Ovary (tissue), 9 donors: ENCODE measurements around the gene PAOX. TPM values are rescaled to one million over a fixed set of nuclear protein-coding genes. Genes with fewer than 3 reads are reported as not detected.

ENCODE experiments used
- DNase-seq, 5 donors: peaks; one replicate each; pipeline ENCODE4 v3.0.0-alpha.2; 2019 to 2020
- H3K27ac ChIP-seq, 2 donors: fragments of 200-600 bp; one replicate each; pipeline versions ENCODE4 v1.5.1 to v1.8.0; 2019 to 2022
- H3K27me3 ChIP-seq: fragments of 200-600 bp; one replicate; pipeline ENCODE4 v1.8.0; 2022
- H3K36me3 ChIP-seq: fragments of 200-600 bp; sonication (generic); one replicate; pipeline ENCODE4 v1.5.1; 2019
- H3K4me1 ChIP-seq: one replicate; pipeline ENCODE4 v1.8.1; 2013; ENCODE audit warnings: mild to moderate bottlenecking, moderate library complexity; ENCODE audit not compliant: insufficient read depth
- H3K4me3 ChIP-seq: fragments of 200-600 bp; sonication (generic); one replicate; pipeline ENCODE4 v1.5.1; 2017
- H3K9me3 ChIP-seq, 2 donors: fragments of 200-600 bp in 1 of 2; sonication (generic) in 1 of 2; one replicate each; pipeline versions ENCODE4 v1.5.1 to v1.8.1; 2013 to 2019; ENCODE audit warnings: mild to moderate bottlenecking in 1 of 2, moderate library complexity in 1 of 2
- CTCF ChIP-seq, 3 donors: fragments of 450-650 bp in 2 of 3; fragments of 200-600 bp in 1 of 3; IDR thresholded peaks; one replicate each; pipeline versions ENCODE4 v1.5.1 to v1.8.0; 2016 to 2022; ENCODE audit warnings: antibody characterized with exemption in 3 of 3, mild to moderate bottlenecking in 1 of 3
- EP300 ChIP-seq: sonication (generic); formaldehyde crosslinking; IDR thresholded peaks from one replicate; pipeline ENCODE4 v1.6.1; 2017; ENCODE audit warnings: antibody characterized with exemption
- POLR2A ChIP-seq: fragments of 450-650 bp; IDR thresholded peaks from one replicate; pipeline ENCODE4 v1.6.1; 2017; ENCODE audit warnings: antibody characterized with exemption, mild to moderate bottlenecking, moderate library complexity
- WGBS, 3 donors: extraction: QIAGEN DNeasy Blood & Tissue Kit in 1 of 3; methylation state at CpG; one replicate each; pipeline versions ENCODE4 v1.1.5 to v1.1.7; 2013 to 2017; 5-methylcytosine and 5-hydroxymethylcytosine counted together
- intact Hi-C, 4 donors: fragments of 100-400 bp; cut with DNase I; formaldehyde crosslinking; loops; one replicate each; pipeline versions ENCODE4 v1.11.0 to v1.15.1; 2022 to 2023
- polyA plus RNA-seq, 2 donors: library from polyadenylated mRNA; stranded (reverse); fragments of 200-250 nt in 1 of 2; fragments of 350-450 nt in 1 of 2; fragmentation: Illumina TruSeq in 1 of 2; extraction: RNeasy Lipid Tissue Mini Kit (QIAGEN cat#74804) in 1 of 2; gene quantifications; one replicate each; pipeline ENCODE4 v1.2.3, GENCODE V29; 2013 to 2014
- total RNA-seq, 7 donors: library from RNA; depleted of rRNA in 2 of 7; stranded (reverse); fragments of >200 nt in 2 of 7; fragmentation: NEBNext Ultra II Directional in 3 of 7; extraction: Animal tissue kit (Norgen Biotek cat#: 25700) in 3 of 7; gene quantifications; one replicate each; pipeline versions ENCODE4 v1.1.0 to v1.2.4, GENCODE V29; 2016 to 2023
- donor health status: DM: no; HTN: no; CAD: no; lungs with moderate emphysema.
- donor health status: DM: no; HTN: no; CAD: no.
- donor health status: Bipolar disorder and iron deficiency.
- donor health status: DM: yes; HTN: yes; CAD: no.
- donor health status: DM: no; HTN: no; CAD: no.
- donor health status: DM: yes; HTN: yes; CAD: no.

The PAOX gene
- total and polyA plus RNA-seq, 9 donors, result 2.1 to 11.4 (median 8.7) TPM

- H3K27ac ChIP-seq, result peak overlapping the region in 1 of 2 donors; percentile 65
Observed at GRCh38 chr10:133393401-133394063, 14.5 kb downstream of the PAOX start.

GRCh38 chr10:133394064-133394663 lies 15.1 kb downstream of the PAOX start, which contains the start of gene MTG1:
TSS of gene MTG1 (plus strand) at chr10:133394157. CDS start at chr10:133394221, 64 bp downstream.
- 0% methylated on average over 43 to 69 of the region's 69 CpGs for WGBS, 3 donors
- H3K27ac ChIP-seq, result peak within 1 kb of the TSS in 1 of 2 donors; percentile 65
- no peaks in the 10 kb centered on the region for H3K9me3 ChIP-seq
- H3K4me3 ChIP-seq, result peak within 1 kb of the TSS; percentile 59
- intact Hi-C loops, result no loop called here
- H3K27me3 ChIP-seq, result no peaks in the 10 kb centered on the region
- H3K4me1 ChIP-seq, result peaks cover 4% of the 10 kb centered on the region
- DNase-seq, result peak; percentile 93 to 98 (median 97)
- H3K36me3 ChIP-seq, result no peaks in the 10 kb centered on the region
- TF ChIP-seq POLR2A (peak; percentile 62), EP300 (no peak), CTCF (IDR thresholded peaks at IDR 0.05) (peak in 2 of 3 donors; percentile 29 to 42)

More at GRCh38 chr10:133393401-133394063, 14.5 kb downstream of the PAOX start:
- intact Hi-C loops, result no loop called here
- peak in 1 of 5 donors; percentile 36 for DNase-seq
- Histone ChIP-seq H3K4me1 (peaks cover 4% of the 10 kb centered on the region), H3K36me3 (no peaks in the 10 kb centered on the region), H3K9me3 (no peaks in the 10 kb centered on the region), H3K27me3 (no peaks in the 10 kb centered on the region), H3K4me3 (peak overlapping the region; percentile 59)
- TF ChIP-seq EP300 (no peak), POLR2A (no peak), CTCF (IDR thresholded peaks at IDR 0.05) (no peak)
- 21 to 30% (median 24%) methylated on average over 27 of the region's 27 CpGs for WGBS, 3 donors

GRCh38 chr10:133394801-133395221 lies 15.7 kb downstream of the PAOX start:
- Histone ChIP-seq H3K9me3 (no peaks in the 10 kb centered on the region), H3K27me3 (no peaks in the 10 kb centered on the region), H3K36me3 (no peaks in the 10 kb centered on the region), H3K4me3 (peak overlapping the region; percentile 59), H3K27ac (peak overlapping the region in 1 of 2 donors; percentile 65), H3K4me1 (peaks cover 4% of the 10 kb centered on the region)
- TF ChIP-seq CTCF (IDR thresholded peaks at IDR 0.05), result no peak
- TF ChIP-seq POLR2A, result no peak
- TF ChIP-seq EP300, result no peak
- WGBS, 3 donors, result 18 to 28% (median 19%) methylated on average over 21 of the region's 21 CpGs
- intact Hi-C loops, result no loop called here
- DNase-seq, result peak in 1 of 5 donors; percentile 31

- 90 to 92% (median 92%) methylated on average over 19 of the region's 19 CpGs for WGBS, 3 donors
- peak in 1 of 5 donors; percentile 27 for DNase-seq
Observed at GRCh38 chr10:133396035-133396624, 17.1 kb downstream of the PAOX start.

More at GRCh38 chr10:133396035-133396624, 17.1 kb downstream of the PAOX start:
- no peak overlapping the region for H3K27ac ChIP-seq
- peaks cover 4% of the 10 kb centered on the region for H3K4me1 ChIP-seq
- H3K36me3 ChIP-seq, result no peaks in the 10 kb centered on the region
- no peaks in the 10 kb centered on the region for H3K9me3 ChIP-seq
- TF ChIP-seq POLR2A, result no peak
- no peak for TF ChIP-seq EP300
- TF ChIP-seq CTCF (IDR thresholded peaks at IDR 0.05), result no peak
- H3K4me3 ChIP-seq, result no peak overlapping the region
- intact Hi-C loops, result no loop called here
- no peaks in the 10 kb centered on the region for H3K27me3 ChIP-seq
